Astrocyte of the spinal cord (primary cell): ENCODE results near the gene LMOD1.

Experiments used
- DNase-seq: peaks from one replicate; pipeline ENCODE4 v3.0.0; 2011; ENCODE audit warnings: low read depth, low spot score
- H3K4me3 ChIP-seq: 2 replicates; pipeline ENCODE4 v1.5.1; 2011; ENCODE audit warnings: low read depth, mild to moderate bottlenecking, low read length, moderate library complexity
- CTCF ChIP-seq: IDR thresholded peaks from 2 replicates; pipeline ENCODE4 v1.5.1; 2012; ENCODE audit warnings: low read depth, mild to moderate bottlenecking, low read length, inconsistent platforms
- in situ Hi-C: cut with HindIII; loops from 2 replicates; pipeline ENCODE4 v1.10.0; 2017; ENCODE audit warnings: low sequenced_read_pairs

LMOD1 gene

GRCh38 chr1:201917362-201918033 lies 28.9 kb downstream of the LMOD1 start:
- H3K4me3 ChIP-seq: no peak overlapping the region
- DNase-seq: peak; percentile 78
- no peak for TF ChIP-seq CTCF
- in situ Hi-C loops: no loop called here

- no peak for TF ChIP-seq CTCF
- H3K4me3 ChIP-seq: no peak overlapping the region
- peak; percentile 85 for DNase-seq
- in situ Hi-C loops: no loop called here
Observed at GRCh38 chr1:201916649-201917249, 29.6 kb downstream of the LMOD1 start.

- DNase-seq: no peak
- H3K4me3 ChIP-seq: no peak overlapping the region
- in situ Hi-C loops: no loop called here
- TF ChIP-seq CTCF: no peak
Observed at GRCh38 chr1:201914456-201915235, 31.7 kb downstream of the LMOD1 start.

- no peak overlapping the region for H3K4me3 ChIP-seq
- TF ChIP-seq CTCF: no peak
- no peak for DNase-seq
- in situ Hi-C loops: no loop called here
Observed at GRCh38 chr1:201912832-201913231, 33.5 kb downstream of the LMOD1 start.

- in situ Hi-C loops: no loop called here
- no peak for TF ChIP-seq CTCF
- no peak overlapping the region for H3K4me3 ChIP-seq
- no peak for DNase-seq
Observed at GRCh38 chr1:201911826-201912571, 34.3 kb downstream of the LMOD1 start.

- H3K4me3 ChIP-seq: no peak overlapping the region
- in situ Hi-C loops: no loop called here
- TF ChIP-seq CTCF: no peak
- no peak for DNase-seq
Observed at GRCh38 chr1:201907621-201908020, 38.7 kb downstream of the LMOD1 start.
